Suppressor macrophage treated with lipopolysaccharide for 4 hours (primary cell): ENCODE data around the gene SLC36A2.

Experiments
- DNase-seq: peaks from one replicate; pipeline ENCODE4 v3.0.0-alpha.2; 2020

SLC36A2 gene

DNA sequence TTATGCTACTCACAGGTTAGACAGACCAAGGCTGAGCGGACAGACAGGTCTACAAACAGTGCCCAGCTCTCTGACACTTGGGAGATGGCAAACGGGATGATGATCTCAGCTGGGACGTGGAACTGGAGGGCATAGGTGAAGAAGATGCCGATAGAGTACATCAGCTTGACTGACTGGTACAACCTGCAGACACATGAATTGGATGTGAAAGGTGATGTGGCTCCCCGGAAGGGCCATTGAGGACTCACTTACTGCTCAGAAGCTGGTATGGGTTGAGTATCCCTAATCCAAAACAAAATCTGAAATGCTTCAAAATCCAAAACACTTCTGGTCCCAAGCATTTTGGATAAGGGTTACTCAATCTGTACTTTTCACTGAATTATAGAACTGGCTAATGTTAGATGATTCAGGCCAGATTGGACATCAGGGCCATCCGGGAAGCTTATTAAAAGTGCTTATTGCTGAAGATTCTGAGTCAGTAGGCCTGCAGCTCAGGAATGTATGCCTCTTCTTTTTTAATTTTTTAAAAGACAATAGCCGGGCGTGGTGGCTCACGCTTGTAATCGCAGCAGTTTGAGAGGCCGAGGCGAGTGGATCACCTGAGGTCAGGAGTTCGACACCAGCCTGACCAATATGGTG lies 66.2 kb downstream of the SLC36A2 start:
- DNase-seq: no peak

GRCh38 chr5:151280443-151280842 lies 66.9 kb downstream of the SLC36A2 start:
- no peak for DNase-seq

DNA sequence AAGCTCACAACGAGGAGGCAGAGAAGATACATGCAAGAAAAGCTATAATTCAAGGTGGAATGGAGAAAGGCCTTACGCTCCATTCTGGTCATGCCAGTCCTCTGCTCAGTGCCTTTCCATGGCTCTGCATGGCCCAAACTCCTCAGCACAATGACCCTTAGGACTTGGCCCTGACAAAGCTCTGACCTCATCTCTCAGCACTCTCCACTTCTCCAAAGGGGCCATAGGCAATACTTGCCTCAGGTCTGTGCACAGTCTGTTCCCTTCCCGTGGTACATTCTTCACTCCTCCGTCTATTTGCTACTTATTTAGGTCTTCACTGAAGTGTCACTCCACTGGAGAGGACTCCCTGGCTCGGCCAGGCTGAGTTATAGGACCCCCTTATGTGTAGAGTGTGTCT lies 68.5 kb downstream of the SLC36A2 start:
- no peak for DNase-seq

DNA sequence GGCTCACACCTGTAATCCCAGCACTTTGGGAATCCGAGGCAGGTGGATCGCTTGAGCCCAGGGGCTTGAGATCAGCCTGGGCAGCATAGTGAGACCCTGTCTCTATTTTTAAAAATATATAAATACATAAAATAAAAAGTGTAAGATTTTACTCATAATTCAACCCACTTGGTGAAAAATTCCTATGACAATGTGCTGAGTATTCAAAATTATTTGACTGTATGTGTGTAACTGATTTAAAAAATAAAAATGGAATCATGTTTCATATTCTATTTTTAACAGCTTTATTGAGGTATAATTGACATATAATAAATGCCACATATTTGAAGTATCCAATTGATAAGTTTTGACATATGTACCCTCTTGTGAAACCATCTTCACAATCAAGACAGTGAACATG lies 71.6 kb downstream of the SLC36A2 start:
- no peak for DNase-seq

GRCh38 chr5:151274666-151275065 lies 72.7 kb downstream of the SLC36A2 start:
- no peak for DNase-seq

- peak; percentile 31 for DNase-seq
Observed at GRCh38 chr5:151271336-151271735, 76.0 kb downstream of the SLC36A2 start.

GRCh38 chr5:151270599-151270998 lies 76.8 kb downstream of the SLC36A2 start:
- DNase-seq: peak; percentile 93

DNA sequence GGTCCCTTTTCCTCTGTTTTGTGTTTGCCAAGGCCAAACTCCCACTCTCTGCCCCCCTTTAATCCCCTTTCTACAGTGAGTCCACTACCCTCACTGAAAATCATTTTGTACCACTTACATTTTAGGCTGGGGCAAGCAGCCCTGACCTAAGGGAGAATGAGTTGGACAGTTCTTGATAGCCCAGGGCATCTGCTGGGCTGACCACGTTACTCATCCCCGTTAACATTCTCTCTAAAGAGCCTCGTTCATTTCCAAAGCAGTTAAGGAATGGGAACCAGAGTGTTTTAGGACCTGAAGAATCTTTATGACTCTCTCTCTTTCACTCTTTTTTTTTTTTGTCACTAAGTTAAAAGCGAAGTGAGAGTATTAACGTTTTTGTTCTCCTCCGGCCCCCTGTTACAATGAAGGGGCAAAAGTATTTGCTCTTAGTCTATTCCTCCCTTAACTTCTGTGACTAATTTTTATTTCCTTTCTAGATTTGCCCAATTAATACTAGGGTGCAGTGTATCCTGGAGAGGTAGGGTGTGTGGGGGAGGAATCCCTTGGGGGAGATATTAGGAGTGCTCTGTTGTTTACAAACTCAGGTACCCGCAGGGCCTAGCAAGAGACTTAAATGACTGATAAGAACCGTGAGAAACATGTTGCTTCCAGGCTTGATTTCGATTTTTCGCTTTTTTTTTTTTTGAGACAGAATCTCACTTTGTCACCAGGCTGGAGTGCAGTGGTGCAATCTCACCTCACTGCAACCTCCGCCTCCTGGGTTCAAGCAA lies 79.7 kb downstream of the SLC36A2 start:
- no peak for DNase-seq
